OCI-LY7 (cell line): ENCODE results near the gene LPAR1. TPM values are rescaled to one million over a fixed set of nuclear protein-coding genes. Genes with fewer than 3 reads are reported as not detected.

Source experiments
- BruUV-seq: library from RNA; stranded (reverse); fragments of 400-500 nt; replicated peaks from 2 replicates; lab custom pipeline; 2021; lab: Mats Ljungman, UMichigan
- CTCF ChIA-PET: fragments of 300-600 bp; sonication (Branson Sonifier 250); formaldehyde crosslinking; loops from one replicate; lab custom pipeline; 2022; ENCODE audit warnings: antibody characterized with exemption; ENCODE audit not compliant: unreplicated experiment; lab: Charles Lee
- POLR2A ChIA-PET: fragments of 300-600 bp; sonication (Branson Sonifier 250); formaldehyde crosslinking; loops from one replicate; lab custom pipeline; 2022; ENCODE audit warnings: antibody characterized with exemption; lab: Charles Lee
- DNase-seq: peaks from one replicate; pipeline ENCODE4 v3.0.0-alpha.2; 2015; ENCODE audit warnings: low spot score
- H2AFZ ChIP-seq: fragments of 200-600 bp; sonication (generic), shearing (Covaris generic); 2 replicates; pipeline ENCODE4 v1.6.1; 2014; ENCODE audit warnings: mild to moderate bottlenecking, antibody characterized with exemption, low read length, moderate library complexity
- H3K27ac ChIP-seq: fragments of 200-600 bp; sonication (generic); 2 replicates; pipeline ENCODE4 v1.5.1; 2014; ENCODE audit warnings: mixed run types, low read depth, mild to moderate bottlenecking, moderate library complexity, low read length, inconsistent platforms; ENCODE audit not compliant: poor library complexity, severe bottlenecking
- H3K36me3 ChIP-seq: fragments of 200-600 bp; sonication (generic); 2 replicates; pipeline ENCODE4 v1.6.1; 2014; ENCODE audit warnings: mild to moderate bottlenecking, antibody characterized with exemption, low read length, moderate library complexity, mixed read lengths; ENCODE audit not compliant: insufficient read depth
- H3K4me1 ChIP-seq: fragments of 200-600 bp; sonication (generic); 2 replicates; pipeline ENCODE4 v1.5.1; 2014; ENCODE audit warnings: mild to moderate bottlenecking, low read length; ENCODE audit not compliant: insufficient read depth, poor library complexity, severe bottlenecking
- H3K4me2 ChIP-seq: fragments of 200-600 bp; sonication (generic); 2 replicates; pipeline ENCODE4 v1.6.1; 2014; ENCODE audit warnings: mild to moderate bottlenecking, low read length
- H3K4me3 ChIP-seq: fragments of 200-600 bp; sonication (generic); 2 replicates; pipeline ENCODE4 v1.5.1; 2014; ENCODE audit warnings: mild to moderate bottlenecking, low read depth, low read length; ENCODE audit not compliant: poor library complexity, severe bottlenecking
- H3K79me2 ChIP-seq: fragments of 200-600 bp; sonication (generic); 2 replicates; pipeline ENCODE4 v1.6.1; 2016; ENCODE audit warnings: low read depth, mild to moderate bottlenecking, low read length, moderate library complexity, mixed read lengths; ENCODE audit not compliant: insufficient read depth
- H3K9me2 ChIP-seq: fragments of 200-600 bp; sonication (generic); 2 replicates; pipeline ENCODE4 v1.6.1; 2016; ENCODE audit warnings: mild to moderate bottlenecking, low read length, mixed read lengths; ENCODE audit not compliant: insufficient read depth
- H3K9me3 ChIP-seq: fragments of 200-600 bp; sonication (generic); 2 replicates; pipeline ENCODE4 v1.6.1; 2014; ENCODE audit warnings: mild to moderate bottlenecking, mixed run types, low read length, mixed read lengths
- H4K20me1 ChIP-seq: fragments of 200-600 bp; sonication (generic); 2 replicates; pipeline ENCODE4 v1.6.1; 2014; ENCODE audit warnings: mild to moderate bottlenecking, antibody characterized with exemption, low read length, moderate library complexity, mixed read lengths; ENCODE audit not compliant: insufficient read depth
- EZH2phosphoT487 ChIP-seq: fragments of 200-600 bp; sonication (generic); IDR thresholded peaks from 2 replicates; pipeline ENCODE4 v1.6.1; 2018; ENCODE audit warnings: low read depth, borderline replicate concordance, mild to moderate bottlenecking, mixed run types, antibody characterized with exemption, low read length, moderate library complexity, mixed read lengths
- intact Hi-C: fragments of 100-400 bp; cut with micrococcal nuclease; formaldehyde crosslinking; loops from one replicate; pipeline ENCODE4 v1.10.0; 2022; ENCODE audit not compliant: unreplicated experiment
- total RNA-seq, 2 experiments: library from RNA; depleted of rRNA in 1 of 2; stranded (reverse); fragments of >200 nt in 1 of 2; shearing (Covaris generic) in 1 of 2; gene quantifications; 2 replicates each; pipeline ENCODE4 v1.2.3, GENCODE V29; 2014 to 2022
- TF ChIP-seq, protein P1 (sequence below): fragments of 200-600 bp; sonication (generic); conservative IDR thresholded peaks from 2 replicates; pipeline ENCODE4 v1.5.1; 2014; ENCODE audit warnings: mild to moderate bottlenecking, antibody characterized with exemption, low read length, moderate library complexity, mixed read lengths

LPAR1 gene
- total RNA-seq, 2 experiments from 2014 or later = not detected

DNA sequence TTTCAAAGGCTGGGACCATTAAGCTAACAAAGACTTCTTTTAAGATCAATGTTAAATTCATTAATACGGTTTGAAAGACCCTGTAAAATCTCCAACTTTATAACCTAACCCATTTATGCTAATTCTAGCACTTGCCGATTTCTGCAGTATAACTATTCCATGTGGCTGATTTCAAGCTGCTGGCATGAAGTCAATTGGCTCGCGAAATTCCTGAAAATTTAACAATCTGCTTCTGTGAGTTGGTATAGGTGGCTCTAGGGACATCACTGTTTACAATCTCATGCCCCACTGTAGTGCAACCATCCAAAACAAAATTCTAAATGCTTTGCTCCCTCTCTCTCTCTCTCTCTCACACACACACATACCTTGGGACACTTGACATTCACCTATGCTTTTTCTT lies 70.2 kb downstream of the LPAR1 start:
- Histone ChIP-seq H3K9me3 (no peaks in the 10 kb centered on the region), H3K79me2 (no peaks in the 10 kb centered on the region), H3K4me1 (no peaks in the 10 kb centered on the region), H3K4me3 (no peak overlapping the region), H3K9me2 (no peaks in the 10 kb centered on the region), H2AFZ (no peak overlapping the region), H3K27ac (no peak overlapping the region), H4K20me1 (no peaks in the 10 kb centered on the region), H3K4me2 (no peak overlapping the region), H3K36me3 (no peaks in the 10 kb centered on the region)
- TF ChIP-seq EZH2phosphoT487 = no peak
- TF ChIP-seq, protein P1, sequence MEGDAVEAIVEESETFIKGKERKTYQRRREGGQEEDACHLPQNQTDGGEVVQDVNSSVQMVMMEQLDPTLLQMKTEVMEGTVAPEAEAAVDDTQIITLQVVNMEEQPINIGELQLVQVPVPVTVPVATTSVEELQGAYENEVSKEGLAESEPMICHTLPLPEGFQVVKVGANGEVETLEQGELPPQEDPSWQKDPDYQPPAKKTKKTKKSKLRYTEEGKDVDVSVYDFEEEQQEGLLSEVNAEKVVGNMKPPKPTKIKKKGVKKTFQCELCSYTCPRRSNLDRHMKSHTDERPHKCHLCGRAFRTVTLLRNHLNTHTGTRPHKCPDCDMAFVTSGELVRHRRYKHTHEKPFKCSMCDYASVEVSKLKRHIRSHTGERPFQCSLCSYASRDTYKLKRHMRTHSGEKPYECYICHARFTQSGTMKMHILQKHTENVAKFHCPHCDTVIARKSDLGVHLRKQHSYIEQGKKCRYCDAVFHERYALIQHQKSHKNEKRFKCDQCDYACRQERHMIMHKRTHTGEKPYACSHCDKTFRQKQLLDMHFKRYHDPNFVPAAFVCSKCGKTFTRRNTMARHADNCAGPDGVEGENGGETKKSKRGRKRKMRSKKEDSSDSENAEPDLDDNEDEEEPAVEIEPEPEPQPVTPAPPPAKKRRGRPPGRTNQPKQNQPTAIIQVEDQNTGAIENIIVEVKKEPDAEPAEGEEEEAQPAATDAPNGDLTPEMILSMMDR = no peak
- no peak for DNase-seq
- BruUV-seq = no TSS peak
- intact Hi-C loops = no loop called here
- ChIA-PET CTCF (no interaction called here), POLR2A (interaction anchor here (0.6 kb wide), 1 partner anchor 1839 kb away, joined by 4 read pairs; no protein-coding TSS in a partner anchor)

DNA sequence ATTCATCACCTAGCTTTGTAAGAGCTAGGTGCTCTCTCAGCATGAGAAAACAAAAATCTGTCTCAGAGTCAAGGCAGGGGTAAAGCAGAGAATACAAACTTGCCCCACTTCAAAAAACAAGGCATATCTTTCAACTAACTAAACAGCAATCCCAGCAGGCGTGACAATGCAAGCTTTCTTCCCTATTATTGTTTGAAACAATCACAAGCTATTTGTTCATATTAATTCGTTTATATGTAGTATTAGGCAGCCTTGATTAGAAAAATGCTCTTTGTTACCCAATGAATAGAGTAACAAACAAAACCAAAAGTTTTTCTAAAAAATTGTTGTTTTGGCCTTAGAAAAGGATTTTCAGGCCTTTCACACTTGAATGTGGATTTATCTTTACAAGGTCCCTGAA lies 71.1 kb downstream of the LPAR1 start:
- Histone ChIP-seq H4K20me1 (no peaks in the 10 kb centered on the region), H3K9me2 (no peaks in the 10 kb centered on the region), H3K27ac (no peak overlapping the region), H3K4me3 (no peak overlapping the region), H2AFZ (no peak overlapping the region), H3K4me1 (no peaks in the 10 kb centered on the region), H3K9me3 (no peaks in the 10 kb centered on the region), H3K4me2 (no peak overlapping the region), H3K36me3 (no peaks in the 10 kb centered on the region), H3K79me2 (no peaks in the 10 kb centered on the region)
- no TSS peak for BruUV-seq
- ChIA-PET CTCF (no interaction called here), POLR2A (no interaction called here)
- no peak for DNase-seq
- intact Hi-C loops = no loop called here
- TF ChIP-seq EZH2phosphoT487 = no peak
- TF ChIP-seq, protein P1 = no peak

DNA sequence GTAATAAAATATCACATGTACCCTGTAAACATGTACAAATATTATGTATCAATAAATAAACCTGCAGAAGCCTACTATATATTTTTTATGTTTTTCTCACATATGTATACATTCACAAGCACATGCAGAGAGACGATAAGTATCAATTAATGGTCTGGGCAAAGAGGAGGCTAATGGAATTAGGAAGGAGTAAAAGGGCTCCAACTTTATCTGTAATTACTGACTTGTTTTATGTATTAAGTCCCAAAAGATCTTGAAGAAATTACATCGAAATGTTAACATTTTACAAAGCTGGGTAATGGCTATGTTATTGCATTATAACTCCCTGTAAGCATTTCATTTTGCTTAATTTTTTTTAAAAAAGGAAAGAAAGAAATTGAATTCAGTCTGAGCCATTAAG lies 78.0 kb downstream of the LPAR1 start:
- no peak overlapping the region for H3K4me2 ChIP-seq
- H3K4me1 ChIP-seq = no peaks in the 10 kb centered on the region
- DNase-seq = no peak
- POLR2A ChIA-PET = interaction anchor here (0.7 kb wide), 1 partner anchor 754 kb away, joined by 3 read pairs; no protein-coding TSS in a partner anchor
- H3K9me2 ChIP-seq = no peaks in the 10 kb centered on the region
- no peaks in the 10 kb centered on the region for H3K36me3 ChIP-seq
- CTCF ChIA-PET = no interaction called here
- TF ChIP-seq, protein P1 = no peak
- TF ChIP-seq EZH2phosphoT487 = no peak
- no peaks in the 10 kb centered on the region for H4K20me1 ChIP-seq
- intact Hi-C loops = no loop called here
- no peaks in the 10 kb centered on the region for H3K9me3 ChIP-seq
- no peaks in the 10 kb centered on the region for H3K79me2 ChIP-seq
- H2AFZ ChIP-seq = no peak overlapping the region
- H3K27ac ChIP-seq = no peak overlapping the region
- no TSS peak for BruUV-seq
- H3K4me3 ChIP-seq = no peak overlapping the region
